ENCODE results near the gene BANP.
"Not testable (repeated sequence)": the region's sequence is repeated elsewhere in the genome, so short reads cannot be mapped to it uniquely, and the experiment has no call there.

BANP gene

DNA sequence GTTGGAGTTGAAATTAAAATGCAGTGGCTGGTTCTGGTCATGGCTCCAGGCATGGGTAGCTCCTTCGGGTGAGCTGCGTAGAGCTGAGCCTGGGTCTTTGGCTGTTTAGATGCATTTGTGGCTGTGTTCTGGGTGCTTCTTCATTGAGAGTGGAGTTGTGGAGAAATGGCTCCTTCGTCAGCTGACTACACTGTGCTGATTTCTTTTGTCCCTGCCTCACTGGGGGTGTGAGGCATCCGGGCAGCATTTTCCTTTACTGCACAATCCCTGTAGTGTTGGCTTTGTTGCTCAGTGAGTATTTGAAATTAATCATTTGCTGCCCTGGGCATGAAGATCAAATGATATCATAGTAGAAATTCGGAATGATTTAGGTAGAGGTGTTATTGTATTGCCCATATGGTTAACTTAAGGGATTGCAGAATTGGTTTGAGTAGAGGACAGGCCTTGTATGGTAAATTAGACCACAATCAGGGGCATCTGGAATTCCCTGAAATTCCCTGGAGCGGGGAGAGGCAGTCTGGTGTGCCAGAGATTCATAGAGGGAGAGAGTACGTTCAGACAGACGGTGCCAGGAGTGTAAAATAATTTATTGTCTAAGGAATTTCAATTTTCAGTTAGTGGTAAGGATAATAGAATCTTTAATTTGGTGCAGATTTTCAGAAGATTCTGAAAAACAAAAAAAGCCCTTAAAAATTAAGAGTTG lies 92.1 kb downstream of the BANP start:
- H2AFZ ChIP-seq (ENCODE audit: low read length, unreplicated experiment); H3K4me3 ChIP-seq (ENCODE audit: low read depth, low read length); H3K79me2 ChIP-seq (ENCODE audit: control insufficient read depth, insufficient read depth, low read length, unreplicated experiment); H3K4me1 ChIP-seq (ENCODE audit: control insufficient read depth, insufficient read depth, low read length, unreplicated experiment); H3K36me3 ChIP-seq (ENCODE audit: insufficient read depth, low read length); H3K27me3 ChIP-seq (ENCODE audit: insufficient read depth, low read length); H3K27ac ChIP-seq (ENCODE audit: low read depth, low read length): not testable (repeated sequence)

DNA sequence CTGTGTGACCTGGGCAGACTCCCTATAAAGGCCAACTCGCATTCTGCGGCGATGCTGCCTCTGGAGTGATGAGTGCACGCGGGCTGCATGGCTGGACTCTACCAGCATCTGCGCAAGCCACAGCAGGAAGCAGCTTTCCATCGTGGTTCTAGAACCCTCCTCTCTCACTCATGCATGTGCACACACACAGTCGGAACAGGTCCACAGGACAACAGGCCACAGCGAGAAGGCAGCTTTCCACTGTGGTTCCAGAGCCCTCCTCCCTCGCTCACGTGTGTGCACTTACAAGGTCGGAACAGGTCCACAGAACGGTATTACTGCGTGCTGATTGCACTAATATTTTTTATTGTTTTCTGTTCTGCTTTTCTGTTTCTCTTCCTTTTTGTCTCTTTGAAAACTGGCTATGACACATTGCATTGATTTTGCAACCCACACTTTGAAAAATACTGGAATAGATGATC lies 92.9 kb downstream of the BANP start:
- not testable (repeated sequence) for H3K27ac ChIP-seq (ENCODE audit: low read depth, low read length); H3K4me3 ChIP-seq (ENCODE audit: low read depth, low read length); H2AFZ ChIP-seq (ENCODE audit: low read length, unreplicated experiment); H3K79me2 ChIP-seq (ENCODE audit: control insufficient read depth, insufficient read depth, low read length, unreplicated experiment); H3K4me1 ChIP-seq (ENCODE audit: control insufficient read depth, insufficient read depth, low read length, unreplicated experiment); H3K27me3 ChIP-seq (ENCODE audit: insufficient read depth, low read length); H3K36me3 ChIP-seq (ENCODE audit: insufficient read depth, low read length)

DNA sequence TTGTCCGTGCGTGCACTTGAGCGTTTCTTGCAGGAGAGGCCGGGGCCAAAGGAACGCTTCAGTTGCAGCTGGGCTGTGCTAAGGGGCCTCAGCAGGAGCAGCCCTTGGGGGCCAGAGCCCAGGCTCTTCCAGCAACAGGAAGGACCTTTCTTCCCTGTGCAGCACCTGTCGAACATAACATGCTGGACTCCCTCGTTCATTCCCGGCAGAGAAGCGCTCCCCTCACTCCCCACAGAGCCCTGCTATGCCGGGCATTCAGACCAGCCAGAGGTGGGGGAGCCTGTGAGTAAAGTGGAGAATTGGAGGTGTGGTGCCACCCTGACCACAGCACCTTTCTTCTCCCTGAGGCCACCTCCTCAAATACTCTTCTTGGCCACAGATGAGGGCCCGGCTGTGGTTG lies 94.1 kb downstream of the BANP start:
- H3K4me1 ChIP-seq (ENCODE audit: control insufficient read depth, insufficient read depth, low read length, unreplicated experiment); H3K27ac ChIP-seq (ENCODE audit: low read depth, low read length); H3K36me3 ChIP-seq (ENCODE audit: insufficient read depth, low read length); H3K27me3 ChIP-seq (ENCODE audit: insufficient read depth, low read length); H2AFZ ChIP-seq (ENCODE audit: low read length, unreplicated experiment); H3K4me3 ChIP-seq (ENCODE audit: low read depth, low read length); H3K79me2 ChIP-seq (ENCODE audit: control insufficient read depth, insufficient read depth, low read length, unreplicated experiment): not testable (repeated sequence)

DNA sequence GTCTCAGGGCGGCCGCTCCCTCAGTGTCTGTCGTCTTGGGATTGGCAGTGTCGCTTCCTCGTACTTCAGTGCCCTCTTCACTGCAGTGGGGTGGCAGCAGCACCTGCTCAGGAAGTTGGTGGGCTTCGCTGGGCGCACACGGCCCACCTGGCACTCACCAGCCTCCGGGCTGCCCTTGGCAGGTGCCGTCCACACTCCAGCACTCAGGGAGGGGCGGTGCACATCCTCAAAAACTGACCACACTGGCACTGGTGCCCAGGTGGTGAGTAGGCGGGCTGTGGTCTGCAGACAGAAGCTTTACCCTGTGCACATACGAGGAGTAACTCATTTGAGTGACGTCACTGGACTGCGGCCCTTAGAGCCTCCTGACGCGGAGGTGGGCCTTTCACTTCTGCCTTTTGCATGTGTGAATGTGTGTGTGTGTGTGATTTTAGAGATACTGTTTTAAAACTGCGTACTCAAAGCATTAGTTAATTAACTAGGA lies 94.6 kb downstream of the BANP start:
- Histone ChIP-seq H3K27ac (ENCODE audit: low read depth, low read length) (no peak overlapping the region), H3K36me3 (ENCODE audit: insufficient read depth, low read length) (peaks cover 6% of the 10 kb centered on the region; the same call in 1 of the 2 replicates), H3K4me1 (ENCODE audit: control insufficient read depth, insufficient read depth, low read length, unreplicated experiment) (no peaks in the 10 kb centered on the region), H3K79me2 (ENCODE audit: control insufficient read depth, insufficient read depth, low read length, unreplicated experiment) (no peaks in the 10 kb centered on the region), H3K27me3 (ENCODE audit: insufficient read depth, low read length) (no peaks in the 10 kb centered on the region), H2AFZ (ENCODE audit: low read length, unreplicated experiment) (no peak overlapping the region), H3K4me3 (ENCODE audit: low read depth, low read length) (no peak overlapping the region)

DNA sequence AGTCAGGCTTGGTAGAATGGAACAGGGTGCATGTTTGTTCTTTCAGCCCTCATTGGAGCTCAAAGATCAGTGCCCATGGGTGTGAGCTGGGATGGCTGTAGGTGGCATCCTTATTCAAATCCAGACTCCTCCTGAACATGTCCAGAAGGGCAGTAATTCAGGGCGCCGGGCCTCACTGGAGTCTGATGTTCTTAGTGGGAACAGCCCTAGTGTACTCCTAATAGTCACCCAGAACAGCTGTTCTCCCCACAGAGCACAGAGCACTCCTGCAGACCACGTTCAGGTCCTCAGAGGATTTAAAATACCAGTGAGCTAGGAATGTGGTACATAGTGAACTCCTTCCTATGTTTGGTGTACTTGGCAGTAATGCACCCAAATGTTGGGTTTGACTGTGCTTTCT lies 96.2 kb downstream of the BANP start:
- H3K79me2 ChIP-seq (ENCODE audit: control insufficient read depth, insufficient read depth, low read length, unreplicated experiment), result no peaks in the 10 kb centered on the region
- no peak overlapping the region for H3K4me3 ChIP-seq (ENCODE audit: low read depth, low read length)
- H2AFZ ChIP-seq (ENCODE audit: low read length, unreplicated experiment), result no peak overlapping the region
- H3K27me3 ChIP-seq (ENCODE audit: insufficient read depth, low read length), result no peaks in the 10 kb centered on the region
- peaks cover 9% of the 10 kb centered on the region; the same call in 1 of the 2 replicates for H3K36me3 ChIP-seq (ENCODE audit: insufficient read depth, low read length)
- H3K4me1 ChIP-seq (ENCODE audit: control insufficient read depth, insufficient read depth, low read length, unreplicated experiment), result no peaks in the 10 kb centered on the region
- H3K27ac ChIP-seq (ENCODE audit: low read depth, low read length), result no peak overlapping the region

DNA sequence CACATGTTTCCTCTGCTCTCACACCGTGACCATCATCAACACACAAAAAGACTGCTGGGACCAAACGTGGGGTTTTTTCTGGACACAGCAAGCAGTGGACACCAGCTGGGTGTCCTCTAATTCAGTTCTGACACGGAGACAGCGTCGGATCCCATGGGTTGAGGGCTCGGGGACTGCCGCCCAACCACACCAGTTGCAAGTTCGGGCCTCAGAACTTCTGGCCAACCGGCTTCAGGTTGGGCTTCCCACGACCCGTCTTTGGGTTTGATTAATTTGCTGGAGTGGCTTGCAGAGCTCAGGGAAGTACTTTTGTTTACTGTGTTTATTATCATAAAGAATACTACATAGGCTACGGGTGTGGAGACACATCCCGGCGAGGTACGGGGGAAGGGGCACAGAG lies 97.8 kb downstream of the BANP start:
- Histone ChIP-seq H3K79me2 (ENCODE audit: control insufficient read depth, insufficient read depth, low read length, unreplicated experiment) (no peaks in the 10 kb centered on the region), H3K36me3 (ENCODE audit: insufficient read depth, low read length) (peaks cover 16% of the 10 kb centered on the region; the same call in 1 of the 2 replicates), H3K27me3 (ENCODE audit: insufficient read depth, low read length) (no peaks in the 10 kb centered on the region), H3K4me3 (ENCODE audit: low read depth, low read length) (no peak overlapping the region), H2AFZ (ENCODE audit: low read length, unreplicated experiment) (no peak overlapping the region), H3K27ac (ENCODE audit: low read depth, low read length) (no peak overlapping the region), H3K4me1 (ENCODE audit: control insufficient read depth, insufficient read depth, low read length, unreplicated experiment) (no peaks in the 10 kb centered on the region)

DNA sequence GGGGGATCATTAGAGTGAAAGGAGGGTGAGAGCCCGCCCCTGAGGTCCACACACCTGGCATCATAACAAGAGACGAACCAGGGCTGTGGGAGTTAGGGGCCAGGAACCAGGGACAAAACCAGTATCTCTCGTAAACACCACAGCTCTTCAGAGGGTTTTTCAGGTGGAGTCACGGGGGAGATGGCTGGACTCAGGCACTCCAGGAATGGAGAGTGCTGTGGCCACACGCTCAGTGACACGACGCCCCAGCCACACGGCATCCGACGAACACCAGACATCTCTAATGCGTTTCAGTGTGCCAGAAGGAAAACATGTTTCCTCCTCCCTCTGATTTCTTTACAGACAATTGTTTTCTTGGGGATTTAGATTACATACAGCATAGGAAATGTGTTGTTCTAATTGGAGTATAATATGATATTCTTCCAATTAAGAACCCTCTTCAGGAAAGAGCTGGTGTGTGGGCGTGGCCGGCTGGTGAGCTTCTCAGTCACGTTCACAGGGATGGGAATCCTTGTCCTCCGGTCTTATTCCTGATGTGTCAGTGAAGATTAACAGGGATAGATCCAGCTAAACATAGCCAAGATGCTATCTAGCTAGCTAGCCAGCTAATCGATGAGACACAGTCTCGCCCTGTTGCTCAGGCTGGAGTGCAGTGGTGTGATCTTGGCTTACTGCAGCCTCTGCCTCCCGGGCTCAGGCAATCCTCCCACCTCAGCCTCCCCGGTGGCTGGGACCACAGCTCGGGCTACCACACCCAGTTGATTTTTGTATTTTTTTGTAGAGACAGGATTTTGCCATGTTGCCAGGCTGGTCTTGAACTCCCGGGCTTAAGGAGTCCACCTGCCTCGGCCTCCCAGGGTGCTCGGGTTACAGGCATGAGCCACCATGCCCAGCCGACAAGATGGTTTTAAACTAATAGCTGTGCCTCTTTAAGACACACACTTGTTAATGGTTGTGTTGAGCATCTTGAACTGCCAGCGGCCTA lies 98.6 kb downstream of the BANP start:
- no peak overlapping the region for H2AFZ ChIP-seq (ENCODE audit: low read length, unreplicated experiment)
- H3K27ac ChIP-seq (ENCODE audit: low read depth, low read length), result no peak overlapping the region
- H3K4me1 ChIP-seq (ENCODE audit: control insufficient read depth, insufficient read depth, low read length, unreplicated experiment), result no peaks in the 10 kb centered on the region
- no peaks in the 10 kb centered on the region for H3K27me3 ChIP-seq (ENCODE audit: insufficient read depth, low read length)
- H3K79me2 ChIP-seq (ENCODE audit: control insufficient read depth, insufficient read depth, low read length, unreplicated experiment), result no peaks in the 10 kb centered on the region
- no peak overlapping the region for H3K4me3 ChIP-seq (ENCODE audit: low read depth, low read length)
- H3K36me3 ChIP-seq (ENCODE audit: insufficient read depth, low read length), result peaks cover 16% of the 10 kb centered on the region; the same call in 1 of the 2 replicates

DNA sequence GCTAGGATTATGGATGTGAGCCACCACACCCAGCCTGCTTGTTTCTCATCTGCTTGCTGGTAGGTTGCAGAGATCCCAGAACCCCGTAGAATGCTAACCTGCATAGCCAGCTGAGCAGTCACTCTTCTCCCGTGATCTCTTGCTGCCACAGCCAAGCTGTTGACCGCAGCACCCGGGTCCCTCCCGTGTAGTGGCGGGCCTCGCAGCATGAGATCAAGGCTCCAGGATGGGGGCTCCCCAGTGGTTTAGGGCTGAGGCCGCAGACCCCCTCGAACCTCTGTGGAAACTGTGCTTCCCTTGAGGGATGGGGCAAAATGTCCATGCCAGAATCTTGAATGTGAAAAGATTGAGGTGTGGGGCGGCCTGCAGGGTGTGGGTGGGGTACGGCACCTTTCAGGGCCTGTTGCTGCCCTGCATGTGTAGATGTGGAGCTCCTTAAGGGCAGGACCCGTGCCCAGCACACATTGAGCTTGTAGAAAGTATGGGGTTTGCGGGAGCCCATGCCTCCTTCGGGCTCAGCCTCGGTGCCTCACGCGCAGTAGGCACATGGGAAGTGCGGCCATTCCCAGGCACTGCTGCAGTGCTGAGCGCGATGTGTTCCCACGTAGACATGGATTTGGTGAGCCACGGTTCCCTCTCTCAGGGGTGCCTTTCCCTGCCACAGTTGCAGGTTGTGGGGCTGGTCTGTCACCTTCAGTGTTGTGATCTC lies 99.9 kb downstream of the BANP start:
- Histone ChIP-seq H3K36me3 (ENCODE audit: insufficient read depth, low read length) (peaks cover 16% of the 10 kb centered on the region; the same call in 1 of the 2 replicates), H2AFZ (ENCODE audit: low read length, unreplicated experiment) (no peak overlapping the region), H3K4me1 (ENCODE audit: control insufficient read depth, insufficient read depth, low read length, unreplicated experiment) (no peaks in the 10 kb centered on the region), H3K27me3 (ENCODE audit: insufficient read depth, low read length) (no peaks in the 10 kb centered on the region), H3K27ac (ENCODE audit: low read depth, low read length) (no peak overlapping the region), H3K4me3 (ENCODE audit: low read depth, low read length) (no peak overlapping the region), H3K79me2 (ENCODE audit: control insufficient read depth, insufficient read depth, low read length, unreplicated experiment) (no peaks in the 10 kb centered on the region)

DNA sequence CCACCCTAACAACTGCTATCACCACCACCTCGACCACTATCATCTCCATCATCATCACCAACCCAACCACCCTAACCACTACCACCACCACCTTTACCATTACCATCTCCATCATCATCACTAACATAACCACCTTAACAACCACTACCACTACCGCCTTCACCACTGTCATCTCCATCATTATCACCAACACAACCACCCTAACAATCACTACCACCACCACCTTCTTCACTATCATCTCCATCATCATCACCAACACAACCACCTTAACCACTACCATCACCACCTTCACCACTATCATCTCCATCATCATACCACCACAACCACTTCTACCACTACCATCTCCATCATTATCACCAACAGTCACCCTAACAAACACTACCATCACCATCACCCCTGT lies 101.4 kb downstream of the BANP start:
- Histone ChIP-seq H3K79me2 (ENCODE audit: control insufficient read depth, insufficient read depth, low read length, unreplicated experiment) (no peaks in the 10 kb centered on the region), H3K27me3 (ENCODE audit: insufficient read depth, low read length) (no peaks in the 10 kb centered on the region), H3K36me3 (ENCODE audit: insufficient read depth, low read length) (peaks cover 16% of the 10 kb centered on the region; the same call in 1 of the 2 replicates), H2AFZ (ENCODE audit: low read length, unreplicated experiment) (no peak overlapping the region), H3K4me3 (ENCODE audit: low read depth, low read length) (no peak overlapping the region), H3K4me1 (ENCODE audit: control insufficient read depth, insufficient read depth, low read length, unreplicated experiment) (no peaks in the 10 kb centered on the region), H3K27ac (ENCODE audit: low read depth, low read length) (no peak overlapping the region)

DNA sequence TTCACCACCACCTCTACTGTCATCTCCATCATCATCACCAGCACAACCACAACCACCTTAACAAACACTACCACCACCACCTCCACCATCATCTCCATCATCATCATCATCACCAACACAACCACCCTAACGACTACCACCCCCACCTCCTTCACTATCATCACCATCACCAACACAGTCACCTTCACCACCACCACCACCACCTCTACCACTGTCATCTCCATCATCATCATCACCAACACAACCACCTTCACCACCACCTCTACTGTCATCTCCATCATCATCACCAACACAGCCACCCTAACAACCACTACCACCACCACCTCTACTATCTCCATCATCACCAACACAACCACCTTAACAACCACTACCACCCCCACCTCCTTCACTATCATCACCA lies 102.2 kb downstream of the BANP start:
- not testable (repeated sequence) for H3K27ac ChIP-seq (ENCODE audit: low read depth, low read length); H3K4me1 ChIP-seq (ENCODE audit: control insufficient read depth, insufficient read depth, low read length, unreplicated experiment); H3K79me2 ChIP-seq (ENCODE audit: control insufficient read depth, insufficient read depth, low read length, unreplicated experiment); H2AFZ ChIP-seq (ENCODE audit: low read length, unreplicated experiment); H3K4me3 ChIP-seq (ENCODE audit: low read depth, low read length); H3K27me3 ChIP-seq (ENCODE audit: insufficient read depth, low read length)
- peaks cover 16% of the 10 kb centered on the region; the same call in 1 of the 2 replicates for H3K36me3 ChIP-seq (ENCODE audit: insufficient read depth, low read length)
